ENCODE data around the gene YKT6. TPM values are rescaled to one million over a fixed set of nuclear protein-coding genes. Genes with fewer than 3 reads are reported as not detected.

Gene YKT6
- total RNA-seq, 1 experiment from 2014 or later: 142 TPM

DNA sequence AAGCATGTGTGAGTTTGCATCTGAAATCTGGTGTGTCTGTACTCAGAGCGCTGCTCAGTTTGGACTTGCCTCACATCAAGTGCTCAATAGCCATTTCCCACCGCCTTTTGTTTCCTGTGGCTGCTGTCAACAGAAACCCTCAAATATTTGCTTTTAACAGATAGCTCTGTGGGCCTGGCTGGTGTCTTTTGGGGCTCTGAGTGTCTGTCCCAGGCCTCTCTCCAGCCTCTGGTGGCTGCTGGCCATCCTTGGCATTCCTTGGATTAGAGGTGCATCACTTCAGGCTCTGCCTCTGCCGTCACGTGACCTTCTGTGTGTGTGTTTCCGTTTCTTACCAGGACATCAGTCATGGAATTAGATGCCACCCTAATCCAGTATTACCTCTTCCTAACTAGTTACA, 9.3 kb downstream of the YKT6 start:
- TF ChIP-seq EZH2 (IDR thresholded peaks at IDR 0.05; ENCODE audit: low read depth): no peak
- TF ChIP-seq, protein P1, sequence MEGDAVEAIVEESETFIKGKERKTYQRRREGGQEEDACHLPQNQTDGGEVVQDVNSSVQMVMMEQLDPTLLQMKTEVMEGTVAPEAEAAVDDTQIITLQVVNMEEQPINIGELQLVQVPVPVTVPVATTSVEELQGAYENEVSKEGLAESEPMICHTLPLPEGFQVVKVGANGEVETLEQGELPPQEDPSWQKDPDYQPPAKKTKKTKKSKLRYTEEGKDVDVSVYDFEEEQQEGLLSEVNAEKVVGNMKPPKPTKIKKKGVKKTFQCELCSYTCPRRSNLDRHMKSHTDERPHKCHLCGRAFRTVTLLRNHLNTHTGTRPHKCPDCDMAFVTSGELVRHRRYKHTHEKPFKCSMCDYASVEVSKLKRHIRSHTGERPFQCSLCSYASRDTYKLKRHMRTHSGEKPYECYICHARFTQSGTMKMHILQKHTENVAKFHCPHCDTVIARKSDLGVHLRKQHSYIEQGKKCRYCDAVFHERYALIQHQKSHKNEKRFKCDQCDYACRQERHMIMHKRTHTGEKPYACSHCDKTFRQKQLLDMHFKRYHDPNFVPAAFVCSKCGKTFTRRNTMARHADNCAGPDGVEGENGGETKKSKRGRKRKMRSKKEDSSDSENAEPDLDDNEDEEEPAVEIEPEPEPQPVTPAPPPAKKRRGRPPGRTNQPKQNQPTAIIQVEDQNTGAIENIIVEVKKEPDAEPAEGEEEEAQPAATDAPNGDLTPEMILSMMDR (conservative IDR thresholded peaks at IDR 0.05): no peak
- no TSS peak for BruUV-seq (replicated peaks)
- peaks cover 7% of the 10 kb centered on the region; the same call in 1 of the 2 replicates for H3F3A ChIP-seq (ENCODE audit: insufficient read depth, low read depth)
- H3K4me1 ChIP-seq (replicated peaks; ENCODE audit: insufficient read depth): no peaks in the 10 kb centered on the region
- H2AFZ ChIP-seq: no peak overlapping the region
- no peak overlapping the region for H3K27ac ChIP-seq
- no peaks in the 10 kb centered on the region for H3K27me3 ChIP-seq (ENCODE audit: insufficient read depth, low read depth)
- no peak overlapping the region for H3K4me3 ChIP-seq
- H4K20me1 ChIP-seq (ENCODE audit: insufficient read depth): no peaks in the 10 kb centered on the region; the same call in 1 of the 2 replicates
- intact Hi-C loops (cut with micrococcal nuclease; ENCODE audit: unreplicated experiment): loop anchor here (5.0 kb wide), 1 partner anchor 267 kb away; no protein-coding TSS in a partner anchor
- no peak overlapping the region for H3K4me2 ChIP-seq
- ChIA-PET CTCF (interaction anchor here (0.6 kb wide), 1 partner anchor 105 kb away, joined by 6 read pairs; no protein-coding TSS in a partner anchor), POLR2A (ENCODE audit: unreplicated experiment) (no interaction called here)
- peaks cover 60% of the 10 kb centered on the region for H3K36me3 ChIP-seq (ENCODE audit: low read depth)
- no peaks in the 10 kb centered on the region; the same call in 1 of the 2 replicates for H3K79me2 ChIP-seq (ENCODE audit: low read depth)
- DNase-seq: no peak
- H3K9me3 ChIP-seq (ENCODE audit: insufficient read depth, low read depth): no peaks in the 10 kb centered on the region
- no peaks in the 10 kb centered on the region for H3K9me2 ChIP-seq (ENCODE audit: insufficient read depth)

- Histone ChIP-seq H3K4me3 (no peak overlapping the region), H3K36me3 (ENCODE audit: low read depth) (peaks cover 49% of the 10 kb centered on the region), H3K4me2 (no peak overlapping the region), H3K79me2 (ENCODE audit: low read depth) (no peaks in the 10 kb centered on the region), H3F3A (ENCODE audit: insufficient read depth, low read depth) (peaks cover 8% of the 10 kb centered on the region; the same call in 1 of the 2 replicates), H4K20me1 (ENCODE audit: insufficient read depth) (no peaks in the 10 kb centered on the region; the same call in 1 of the 2 replicates), H2AFZ (no peak overlapping the region), H3K27ac (no peak overlapping the region), H3K9me3 (ENCODE audit: insufficient read depth, low read depth) (no peaks in the 10 kb centered on the region), H3K27me3 (ENCODE audit: insufficient read depth, low read depth) (no peaks in the 10 kb centered on the region), H3K4me1 (replicated peaks; ENCODE audit: insufficient read depth) (no peaks in the 10 kb centered on the region), H3K9me2 (ENCODE audit: insufficient read depth) (no peaks in the 10 kb centered on the region)
- DNase-seq: no peak
- intact Hi-C loops (cut with micrococcal nuclease; ENCODE audit: unreplicated experiment): loop anchor here (5.0 kb wide), 1 partner anchor 266 kb away; no protein-coding TSS in a partner anchor
- ChIA-PET POLR2A (ENCODE audit: unreplicated experiment) (no interaction called here), CTCF (no interaction called here)
- TF ChIP-seq, protein P1 (conservative IDR thresholded peaks at IDR 0.05): no peak
- no peak for TF ChIP-seq EZH2 (IDR thresholded peaks at IDR 0.05; ENCODE audit: low read depth)
- BruUV-seq (replicated peaks): no TSS peak
Observed at GRCh38 chr7:44211126-44211675, 10.4 kb downstream of the YKT6 start.

GRCh38 chr7:44212018-44212417, 11.2 kb downstream of the YKT6 start:
- H3K36me3 ChIP-seq (ENCODE audit: low read depth): peaks cover 42% of the 10 kb centered on the region
- BruUV-seq (replicated peaks): no TSS peak
- H3K79me2 ChIP-seq (ENCODE audit: low read depth): no peaks in the 10 kb centered on the region
- intact Hi-C loops (cut with micrococcal nuclease; ENCODE audit: unreplicated experiment): loop anchor here (5.0 kb wide), 1 partner anchor 265 kb away; no protein-coding TSS in a partner anchor
- no peaks in the 10 kb centered on the region for H3K4me1 ChIP-seq (replicated peaks; ENCODE audit: insufficient read depth)
- POLR2A ChIA-PET (ENCODE audit: unreplicated experiment): interaction anchor here (0.7 to 0.8 kb wide), 3 partner anchors 34 to 141 kb away, joined by 4 to 7 read pairs (median 6); no protein-coding TSS in a partner anchor
- H3K4me3 ChIP-seq: no peak overlapping the region
- no peak overlapping the region for H3K4me2 ChIP-seq
- H3K9me3 ChIP-seq (ENCODE audit: insufficient read depth, low read depth): no peaks in the 10 kb centered on the region
- H3F3A ChIP-seq (ENCODE audit: insufficient read depth, low read depth): peaks cover 13% of the 10 kb centered on the region; the same call in 1 of the 2 replicates
- no peaks in the 10 kb centered on the region for H3K9me2 ChIP-seq (ENCODE audit: insufficient read depth)
- no peak overlapping the region for H3K27ac ChIP-seq
- no peak overlapping the region for H2AFZ ChIP-seq
- TF ChIP-seq, protein P1 (conservative IDR thresholded peaks at IDR 0.05): no peak
- H3K27me3 ChIP-seq (ENCODE audit: insufficient read depth, low read depth): no peaks in the 10 kb centered on the region
- CTCF ChIA-PET: interaction anchor here (0.6 kb wide), 1 partner anchor 800 kb away, joined by 9 read pairs; no protein-coding TSS in a partner anchor
- no peak for DNase-seq
- no peaks in the 10 kb centered on the region; the same call in 1 of the 2 replicates for H4K20me1 ChIP-seq (ENCODE audit: insufficient read depth)

All from PC-9 (cell line).